Diencephalon (tissue), 1 donor: Measurements from ENCODE around the gene BLOC1S3. TPM values are rescaled to one million over a fixed set of nuclear protein-coding genes. Genes with fewer than 3 reads are reported as not detected.

ENCODE experiments used
- total RNA-seq: library from RNA; depleted of rRNA; stranded (reverse); fragments of >200 nt; gene quantifications from one replicate; pipeline ENCODE4 v1.2.3, GENCODE V29; 2014

BLOC1S3 gene, protein sequence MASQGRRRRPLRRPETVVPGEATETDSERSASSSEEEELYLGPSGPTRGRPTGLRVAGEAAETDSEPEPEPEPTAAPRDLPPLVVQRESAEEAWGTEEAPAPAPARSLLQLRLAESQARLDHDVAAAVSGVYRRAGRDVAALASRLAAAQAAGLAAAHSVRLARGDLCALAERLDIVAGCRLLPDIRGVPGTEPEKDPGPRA
- total RNA-seq: 4.4 TPM

DNA sequence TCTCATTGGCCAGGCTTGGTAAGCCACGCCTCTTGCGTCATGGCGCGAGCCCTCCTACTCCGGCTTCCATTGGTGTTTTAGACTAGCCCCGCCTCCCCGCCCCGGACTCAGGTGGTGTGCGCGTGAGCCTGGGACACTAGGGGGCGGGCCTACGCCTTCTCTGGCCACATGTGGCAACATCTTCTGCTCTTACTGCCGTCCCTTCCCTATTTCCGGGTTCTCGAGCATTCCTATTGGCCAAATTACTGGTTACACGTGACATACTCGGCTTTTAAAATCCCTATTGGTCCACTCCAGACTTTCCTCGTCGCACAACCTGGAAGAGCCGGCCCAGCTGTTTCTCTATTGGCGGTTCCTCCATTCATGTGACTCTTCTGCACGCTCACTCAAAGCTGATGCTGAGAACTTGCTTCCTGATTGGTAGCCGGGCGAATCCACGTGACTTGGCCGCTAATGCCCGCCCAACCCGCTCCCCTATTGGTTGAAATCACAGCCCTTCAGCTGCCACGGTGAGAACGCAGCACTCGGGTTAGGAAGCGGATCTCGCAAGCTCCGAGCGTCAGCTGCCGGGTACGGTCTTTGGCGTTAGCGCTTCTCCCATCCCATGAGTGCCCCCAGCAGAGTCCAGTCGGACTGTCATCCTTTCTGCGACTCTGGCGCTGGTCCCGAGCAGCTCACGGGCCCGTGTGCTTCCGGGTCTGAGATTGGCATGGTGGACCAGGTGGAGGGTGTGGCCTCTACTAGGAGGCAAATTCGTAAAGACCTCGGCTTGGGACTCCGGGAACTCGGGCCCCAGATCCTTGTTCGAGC lies at the start of gene BLOC1S3:
Gene BLOC1S3 (plus strand): TSS at position 523 of the 810 bp plus-strand sequence. CDS start 513 bp downstream, outside the sequence.

DNA sequence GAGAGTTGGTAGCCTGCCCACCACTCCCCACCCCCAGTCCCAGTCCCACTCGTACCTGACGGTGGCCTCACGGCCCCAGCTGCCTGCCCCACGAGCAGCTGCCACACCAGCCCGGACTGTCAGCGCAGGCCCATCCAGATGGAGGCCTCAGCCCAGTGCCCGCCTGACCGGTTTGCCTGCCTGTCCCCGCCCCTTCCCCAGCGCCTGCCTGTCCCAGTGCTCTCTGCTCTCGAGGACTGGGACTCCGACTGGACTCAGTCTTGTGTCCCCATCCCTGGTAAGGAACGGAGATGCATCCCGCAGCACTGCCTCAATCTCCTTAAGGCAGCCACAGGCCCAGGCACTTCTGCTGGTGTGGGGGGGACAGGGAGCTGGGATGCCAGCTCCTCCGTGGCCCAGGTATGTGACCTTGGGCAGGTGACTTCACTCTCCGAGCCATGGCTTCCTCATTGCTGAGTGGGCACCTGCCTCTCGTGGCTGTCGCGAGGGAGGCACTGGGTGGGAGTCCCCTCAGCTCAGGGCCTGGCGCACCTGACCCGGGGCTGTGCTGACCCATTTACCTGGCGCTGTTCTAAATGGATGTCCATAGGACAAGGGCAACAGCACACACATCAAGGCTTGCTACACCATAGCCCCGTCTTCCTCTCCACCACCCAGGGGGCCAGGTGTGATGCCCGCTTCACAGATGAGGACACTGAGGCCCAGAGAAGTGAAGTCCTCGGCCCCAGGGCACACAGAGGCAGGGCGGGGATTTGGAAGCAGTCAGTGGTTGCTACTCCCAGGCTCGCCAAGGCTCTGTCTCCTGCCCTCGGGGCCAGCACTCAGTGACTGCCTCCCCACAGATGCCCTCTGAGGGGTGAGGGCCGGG lies 17.5 kb upstream of the BLOC1S3 start, which contains the start of gene NKPD1:
Gene NKPD1 (minus strand): TSS at position 113 of the 868 bp plus-strand sequence. CDS start 832 bp downstream, outside the sequence.

DNA sequence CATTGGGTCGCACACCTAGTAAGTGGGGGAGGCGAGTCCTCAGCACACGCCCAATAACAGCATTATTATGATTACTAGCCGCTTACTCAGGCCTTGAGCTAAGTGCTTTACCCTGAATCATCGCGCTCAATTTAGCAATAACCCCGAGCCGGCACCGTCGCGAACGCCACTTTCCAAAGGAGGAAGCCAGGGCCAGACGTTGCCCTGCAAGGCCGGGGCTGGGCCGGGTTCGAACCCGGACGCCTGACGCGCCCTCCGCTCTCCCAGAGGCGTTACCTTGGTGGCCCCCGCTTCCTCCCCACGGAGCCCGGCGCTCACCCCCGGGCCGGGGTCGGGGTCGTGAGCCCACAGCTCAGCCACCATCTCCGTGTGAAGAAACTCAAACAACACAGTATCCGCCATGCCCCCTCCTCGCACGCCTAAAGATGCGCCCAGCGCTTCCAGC lies 745 bp upstream of the BLOC1S3 start, which contains the start of gene TRAPPC6A:
Gene TRAPPC6A (minus strand): TSS at position 421 of the 445 bp plus-strand sequence. CDS start 19 bp downstream, at position 402.

Other genes with a start within 250 kb of the BLOC1S3 start
- not detected for gene APOC4, start 236.5 kb upstream of the BLOC1S3 start, total RNA-seq
- 2.5 TPM for gene APOC2, start 232.7 kb upstream of the BLOC1S3 start, total RNA-seq
- gene CLPTM1, start 223.4 kb upstream of the BLOC1S3 start, total RNA-seq: 71.7 TPM
- 1.2 TPM for gene RELB, start 177.3 kb upstream of the BLOC1S3 start, total RNA-seq
- 11.3 TPM for gene CLASRP, start 139.7 kb upstream of the BLOC1S3 start, total RNA-seq
- 0.69 TPM for gene ZNF296, start 102.3 kb upstream of the BLOC1S3 start, total RNA-seq
- 12.5 TPM for gene GEMIN7, start 99.5 kb upstream of the BLOC1S3 start, total RNA-seq
- 21.0 TPM for gene PPP1R37, start 85.6 kb upstream of the BLOC1S3 start, total RNA-seq
- gene NKPD1, start 17.8 kb upstream of the BLOC1S3 start, total RNA-seq: 0.69 TPM
- gene TRAPPC6A, start 547 bp upstream of the BLOC1S3 start, total RNA-seq: 7.2 TPM
- gene EXOC3L2, start 66.6 kb downstream of the BLOC1S3 start, total RNA-seq: 0.23 TPM
- gene MARK4, start 72.5 kb downstream of the BLOC1S3 start, total RNA-seq: 39.2 TPM
- not detected for gene CKM, start 144.1 kb downstream of the BLOC1S3 start, total RNA-seq
- 1.8 TPM for gene KLC3, start 162.0 kb downstream of the BLOC1S3 start, total RNA-seq
- 23.3 TPM for gene ERCC2, start 191.8 kb downstream of the BLOC1S3 start, total RNA-seq
- 0.46 TPM for gene PPP1R13L, start 226.3 kb downstream of the BLOC1S3 start, total RNA-seq
- gene POLR1G, start 227.9 kb downstream of the BLOC1S3 start, total RNA-seq: 6.5 TPM
- 41.3 TPM for gene ERCC1, start 245.1 kb downstream of the BLOC1S3 start, total RNA-seq